ENCODE results near the gene MAST4. TPM values are rescaled to one million over a fixed set of nuclear protein-coding genes. Genes with fewer than 3 reads are reported as not detected.

Gene MAST4
- total RNA-seq, 1 donor from 2014 or later: 19.0 TPM

DNA sequence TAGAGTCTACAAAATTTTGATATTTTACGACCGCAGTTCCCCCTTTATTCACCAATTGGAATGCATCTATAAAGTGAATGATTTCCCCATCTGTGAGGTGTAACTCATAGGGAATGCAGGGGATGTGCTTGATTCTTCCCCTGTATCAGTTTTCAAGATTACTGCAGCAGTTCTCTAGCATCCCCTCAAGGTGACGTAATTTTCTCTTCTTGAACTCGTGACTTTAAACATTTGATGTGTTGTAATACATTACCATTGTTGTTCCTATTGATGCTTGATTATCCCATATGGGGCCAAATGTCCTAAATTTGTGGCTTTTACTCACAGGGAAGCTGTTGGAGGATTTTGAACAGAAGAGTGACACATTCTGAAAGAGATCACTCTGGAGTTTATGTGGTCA, 360.2 kb downstream of the MAST4 start:
- peaks cover 20% of the 10 kb centered on the region for H3K4me1 Mint-ChIP-seq (ENCODE audit: low read depth)
- H3K27me3 Mint-ChIP-seq (ENCODE audit: insufficient read depth): no peaks in the 10 kb centered on the region
- no peak overlapping the region for H3K4me3 Mint-ChIP-seq
- intact Hi-C loops (cut with micrococcal nuclease): no loop called here
- peaks cover 14% of the 10 kb centered on the region for H3K36me3 Mint-ChIP-seq (ENCODE audit: low read depth)
- no peak overlapping the region for H3K27ac Mint-ChIP-seq
- no peak for DNase-seq (ENCODE audit: low spot score)
- peaks cover 5% of the 10 kb centered on the region for H3K9me3 Mint-ChIP-seq

DNA sequence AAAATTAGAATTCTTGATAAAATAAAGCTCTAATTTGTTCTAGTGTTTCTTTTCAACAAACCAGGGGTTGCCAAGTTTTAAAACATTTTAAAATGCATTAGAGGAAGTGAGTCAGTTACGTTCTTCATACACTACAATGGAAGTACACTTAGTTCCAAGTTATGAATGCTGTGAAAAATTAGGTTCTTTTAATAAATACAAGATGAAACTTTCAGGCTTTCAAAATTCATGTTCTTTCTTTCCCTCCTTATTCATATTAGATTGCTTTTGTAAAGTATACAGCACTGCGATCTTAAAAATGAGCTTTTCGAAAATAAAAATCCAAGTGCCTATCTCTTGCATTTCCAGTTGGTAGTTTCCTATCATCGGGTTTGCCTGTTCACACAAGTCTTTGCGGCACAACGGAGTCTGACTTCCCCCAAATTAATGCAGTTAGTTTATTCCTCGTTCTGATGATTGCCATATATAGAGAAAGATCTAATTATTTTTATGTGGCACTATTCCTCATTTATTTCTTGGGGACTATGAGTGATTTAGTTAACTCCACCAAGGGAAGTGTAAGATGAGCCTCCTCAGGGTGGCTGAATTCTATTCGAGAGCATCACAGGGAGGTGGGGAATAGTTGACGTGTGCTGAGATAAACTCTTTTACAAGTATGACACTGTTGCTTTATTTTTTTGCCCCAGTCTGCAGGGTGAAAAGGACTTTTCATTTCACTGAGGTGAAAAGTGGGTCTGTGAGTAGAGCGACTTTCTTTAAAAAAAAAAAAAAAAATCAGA, 362.2 kb downstream of the MAST4 start:
- no peak overlapping the region for H3K4me3 Mint-ChIP-seq
- intact Hi-C loops (cut with micrococcal nuclease): no loop called here
- no peaks in the 10 kb centered on the region for H3K9me3 Mint-ChIP-seq
- no peak for DNase-seq (ENCODE audit: low spot score)
- no peaks in the 10 kb centered on the region for H3K27me3 Mint-ChIP-seq (ENCODE audit: insufficient read depth)
- no peak overlapping the region for H3K27ac Mint-ChIP-seq
- H3K36me3 Mint-ChIP-seq (ENCODE audit: low read depth): peaks cover 5% of the 10 kb centered on the region
- H3K4me1 Mint-ChIP-seq (ENCODE audit: low read depth): peaks cover 7% of the 10 kb centered on the region

DNA sequence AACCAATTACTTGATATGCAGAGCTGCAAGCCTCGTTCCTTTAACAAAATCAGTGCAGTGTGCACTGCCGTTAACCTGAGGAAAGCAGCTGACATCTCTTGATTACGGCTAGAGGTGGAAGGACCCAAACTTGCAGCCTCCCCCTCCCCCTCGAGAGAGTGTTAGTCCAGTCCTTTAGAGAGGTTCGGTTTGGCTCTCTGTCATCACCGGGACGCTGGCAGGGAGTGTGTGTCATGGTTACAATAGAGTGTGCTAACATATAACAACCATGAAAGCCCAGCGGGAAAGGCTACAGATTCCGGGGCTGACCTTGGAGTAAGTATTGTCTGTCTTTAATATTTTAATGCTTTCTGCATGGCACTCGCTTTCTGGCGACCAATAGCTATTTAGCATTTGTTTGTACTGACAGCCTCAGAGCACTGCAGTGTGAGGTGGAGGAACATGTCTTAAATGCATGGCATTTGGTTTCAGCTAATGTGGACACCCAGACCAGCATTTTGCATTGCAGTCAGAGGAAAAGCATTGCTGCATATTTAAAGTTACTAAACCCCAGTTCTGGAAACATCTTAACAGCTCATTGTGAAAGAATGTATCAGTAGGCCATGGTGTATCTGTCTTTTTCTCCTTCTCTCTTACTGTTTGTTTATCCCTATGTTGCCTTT, 362.9 kb downstream of the MAST4 start:
- peaks cover 6% of the 10 kb centered on the region for H3K36me3 Mint-ChIP-seq (ENCODE audit: low read depth)
- no peaks in the 10 kb centered on the region for H3K27me3 Mint-ChIP-seq (ENCODE audit: insufficient read depth)
- H3K4me1 Mint-ChIP-seq (ENCODE audit: low read depth): peaks cover 7% of the 10 kb centered on the region
- DNase-seq (ENCODE audit: low spot score): no peak
- intact Hi-C loops (cut with micrococcal nuclease): no loop called here
- no peak overlapping the region for H3K4me3 Mint-ChIP-seq
- H3K27ac Mint-ChIP-seq: no peak overlapping the region
- H3K9me3 Mint-ChIP-seq: no peaks in the 10 kb centered on the region

DNA sequence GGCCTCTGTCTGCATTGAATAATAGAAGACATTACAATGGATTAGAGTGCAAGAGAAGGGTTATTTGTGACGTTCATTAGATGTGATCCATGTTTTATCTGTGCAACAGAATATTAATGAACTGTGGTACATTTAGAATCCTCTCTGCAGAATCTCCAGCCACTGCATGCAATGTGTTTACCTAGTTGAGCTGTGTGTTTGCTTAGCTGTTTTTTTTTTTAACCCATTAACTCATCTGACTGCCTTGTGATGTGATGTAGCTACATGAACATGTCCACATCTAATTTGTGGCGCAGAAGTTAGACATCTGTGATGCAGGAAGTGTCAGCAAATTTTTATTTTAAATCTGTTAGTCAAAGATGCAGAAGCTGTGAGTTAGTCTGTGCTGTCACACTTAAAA, 363.5 kb downstream of the MAST4 start:
- intact Hi-C loops (cut with micrococcal nuclease): no loop called here
- Mint-ChIP-seq H3K27ac (no peak overlapping the region), H3K36me3 (ENCODE audit: low read depth) (peaks cover 6% of the 10 kb centered on the region), H3K27me3 (ENCODE audit: insufficient read depth) (no peaks in the 10 kb centered on the region), H3K9me3 (no peaks in the 10 kb centered on the region), H3K4me3 (no peak overlapping the region), H3K4me1 (ENCODE audit: low read depth) (peaks cover 7% of the 10 kb centered on the region)
- no peak for DNase-seq (ENCODE audit: low spot score)

DNA sequence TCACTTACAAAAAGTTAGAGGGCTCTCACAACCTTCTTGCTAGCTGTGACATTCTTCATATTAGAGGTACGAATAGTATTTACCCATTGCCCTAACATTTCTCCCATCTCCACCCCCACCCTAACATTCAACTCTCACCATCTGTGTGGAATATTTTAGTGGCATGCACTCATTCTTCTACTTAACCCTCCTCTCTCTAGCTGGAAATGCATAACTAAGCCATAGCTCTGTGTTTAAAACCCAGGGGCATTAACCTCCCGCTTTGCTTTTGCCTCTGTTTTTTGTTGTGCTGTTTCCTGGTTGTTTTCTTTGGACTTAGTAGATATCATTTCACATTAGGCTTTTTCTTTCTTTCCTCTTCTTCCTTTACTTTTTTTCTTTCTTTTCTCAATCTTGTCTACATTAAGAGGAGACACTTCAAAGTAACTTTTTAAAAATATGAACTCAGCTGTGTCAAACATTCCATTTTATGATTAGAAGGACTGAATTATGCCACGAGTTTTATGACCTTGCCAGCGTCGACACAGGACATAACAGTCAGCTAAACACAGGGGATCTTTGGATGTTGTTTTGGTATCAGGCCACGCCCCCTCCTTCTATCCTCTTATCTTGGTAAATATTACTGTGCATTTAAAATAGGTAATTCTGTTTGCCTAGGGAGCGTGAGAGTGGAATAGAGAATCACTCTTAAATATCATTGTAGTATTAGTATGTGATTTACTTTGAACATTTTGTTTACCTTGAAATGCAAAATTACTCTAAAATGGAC, 364.4 kb downstream of the MAST4 start:
- Mint-ChIP-seq H3K36me3 (ENCODE audit: low read depth) (peaks cover 7% of the 10 kb centered on the region), H3K27ac (no peak overlapping the region), H3K4me3 (no peak overlapping the region), H3K27me3 (ENCODE audit: insufficient read depth) (no peaks in the 10 kb centered on the region), H3K9me3 (no peaks in the 10 kb centered on the region), H3K4me1 (ENCODE audit: low read depth) (peaks cover 7% of the 10 kb centered on the region)
- intact Hi-C loops (cut with micrococcal nuclease): no loop called here
- DNase-seq (ENCODE audit: low spot score): no peak

DNA sequence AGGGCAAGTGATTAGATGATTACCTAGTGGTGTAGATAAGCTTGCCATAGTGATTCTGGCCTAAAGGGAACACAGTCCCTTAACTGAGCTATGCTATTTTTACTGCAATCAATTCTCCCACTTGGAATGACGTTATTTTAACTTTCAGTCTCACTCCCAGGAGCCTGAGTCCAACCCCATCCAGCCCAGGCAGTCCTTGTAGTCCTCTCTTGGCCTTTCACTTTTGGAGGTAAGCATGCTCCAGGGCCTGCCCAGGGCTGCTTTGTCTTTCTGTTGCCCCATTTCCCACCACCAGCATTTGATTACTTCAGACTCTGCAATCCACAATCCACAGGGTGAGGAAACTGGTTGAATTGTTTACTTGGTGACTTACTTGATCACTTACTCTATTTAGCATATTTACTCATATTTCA, 367.4 kb downstream of the MAST4 start:
- DNase-seq (ENCODE audit: low spot score): no peak
- intact Hi-C loops (cut with micrococcal nuclease): no loop called here
- Mint-ChIP-seq H3K36me3 (ENCODE audit: low read depth) (peaks cover 9% of the 10 kb centered on the region), H3K9me3 (no peaks in the 10 kb centered on the region), H3K27ac (no peak overlapping the region), H3K27me3 (ENCODE audit: insufficient read depth) (peaks cover 1% of the 10 kb centered on the region), H3K4me1 (ENCODE audit: low read depth) (peaks cover 7% of the 10 kb centered on the region), H3K4me3 (no peak overlapping the region)

DNA sequence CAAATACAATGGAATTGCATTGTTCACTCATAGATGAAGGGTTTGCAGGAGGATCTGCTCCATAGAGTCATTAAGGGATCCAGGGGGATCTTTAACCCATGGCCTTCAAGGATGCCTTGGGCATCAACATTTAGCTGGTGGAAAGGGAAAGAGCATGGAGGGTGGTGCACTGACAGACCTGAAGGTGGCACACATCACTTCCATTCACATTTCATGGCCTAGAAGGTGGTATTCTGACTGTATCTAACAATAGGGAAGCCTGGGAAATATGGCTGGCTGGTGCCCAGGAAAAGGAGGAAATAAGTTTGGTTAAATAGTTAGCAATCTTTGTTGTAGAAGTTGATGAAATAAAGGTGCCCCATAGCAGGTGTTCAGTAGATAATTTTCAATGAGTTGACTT, 370.2 kb downstream of the MAST4 start:
- DNase-seq (ENCODE audit: low spot score): no peak
- Mint-ChIP-seq H3K36me3 (ENCODE audit: low read depth) (peaks cover 9% of the 10 kb centered on the region), H3K4me1 (ENCODE audit: low read depth) (no peaks in the 10 kb centered on the region), H3K27me3 (ENCODE audit: insufficient read depth) (peaks cover 1% of the 10 kb centered on the region), H3K27ac (no peak overlapping the region), H3K9me3 (no peaks in the 10 kb centered on the region), H3K4me3 (no peak overlapping the region)
- intact Hi-C loops (cut with micrococcal nuclease): no loop called here

DNA sequence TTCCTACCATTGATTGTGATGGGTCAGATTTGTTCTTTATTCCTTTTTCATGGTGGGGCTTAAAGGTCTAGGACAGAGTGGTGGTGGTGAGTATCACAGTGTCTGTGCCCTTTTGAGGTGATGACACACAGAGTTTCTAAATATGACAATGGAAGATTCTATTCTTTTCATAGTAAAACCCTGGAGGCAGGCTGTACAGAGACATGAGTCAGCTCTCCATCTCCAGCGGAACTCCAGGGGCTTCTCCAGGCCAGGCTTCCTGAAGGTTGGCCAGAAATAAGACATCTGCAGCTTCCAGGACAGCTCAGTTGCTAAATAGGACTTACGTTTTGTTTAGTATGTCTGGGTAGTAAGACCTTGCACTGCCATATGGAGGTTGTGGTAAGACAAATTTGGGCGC, 370.9 kb downstream of the MAST4 start:
- no peaks in the 10 kb centered on the region for H3K9me3 Mint-ChIP-seq
- H3K36me3 Mint-ChIP-seq (ENCODE audit: low read depth): peaks cover 9% of the 10 kb centered on the region
- DNase-seq (ENCODE audit: low spot score): no peak
- no peak overlapping the region for H3K27ac Mint-ChIP-seq
- peaks cover 1% of the 10 kb centered on the region for H3K27me3 Mint-ChIP-seq (ENCODE audit: insufficient read depth)
- intact Hi-C loops (cut with micrococcal nuclease): no loop called here
- no peaks in the 10 kb centered on the region for H3K4me1 Mint-ChIP-seq (ENCODE audit: low read depth)
- no peak overlapping the region for H3K4me3 Mint-ChIP-seq

DNA sequence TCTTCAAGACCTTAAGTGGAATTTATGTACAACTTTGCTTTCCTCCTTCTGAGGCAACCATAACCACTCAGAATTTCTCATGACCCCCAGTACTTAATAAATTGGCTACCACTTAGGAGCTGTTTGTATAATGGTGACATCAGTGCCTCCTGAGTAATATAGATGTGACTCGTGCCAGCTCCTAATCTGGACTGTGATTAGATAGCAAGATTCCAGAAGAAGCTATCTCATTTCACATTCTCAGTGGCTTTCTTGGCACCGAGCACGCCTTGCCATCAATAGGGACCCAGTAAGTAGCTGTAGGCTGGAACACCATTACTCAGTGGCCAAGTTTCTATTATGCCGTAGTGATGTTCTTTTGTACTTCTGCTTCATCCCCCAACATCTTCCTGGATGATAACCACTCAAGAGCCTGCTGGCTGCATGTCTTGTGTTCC, 371.7 kb downstream of the MAST4 start:
- intact Hi-C loops (cut with micrococcal nuclease): no loop called here
- Mint-ChIP-seq H3K27ac (no peak overlapping the region), H3K36me3 (ENCODE audit: low read depth) (peaks cover 10% of the 10 kb centered on the region), H3K4me1 (ENCODE audit: low read depth) (no peaks in the 10 kb centered on the region), H3K9me3 (no peaks in the 10 kb centered on the region), H3K4me3 (no peak overlapping the region), H3K27me3 (ENCODE audit: insufficient read depth) (peaks cover 1% of the 10 kb centered on the region)
- no peak for DNase-seq (ENCODE audit: low spot score)

DNA sequence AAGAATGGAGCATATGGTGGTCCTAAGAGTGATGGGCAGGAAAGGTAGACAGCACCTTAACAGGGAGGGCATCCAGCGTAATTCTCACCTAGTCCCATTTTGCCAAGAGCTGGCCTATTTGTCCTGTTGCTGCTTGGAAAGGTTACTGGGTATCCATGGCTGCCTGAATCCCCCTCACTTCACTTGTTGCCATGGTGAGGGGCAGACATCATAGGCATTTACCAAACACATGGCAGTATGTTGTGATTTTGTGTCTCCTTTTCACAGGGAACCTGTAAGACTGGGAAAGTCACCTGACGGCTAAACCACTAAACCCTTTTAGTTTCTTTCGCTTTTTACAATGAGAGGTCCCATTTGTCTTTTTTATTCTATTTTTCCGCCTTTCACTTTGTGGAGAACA, 373.3 kb downstream of the MAST4 start:
- H3K36me3 Mint-ChIP-seq (ENCODE audit: low read depth): peaks cover 11% of the 10 kb centered on the region
- no peaks in the 10 kb centered on the region for H3K9me3 Mint-ChIP-seq
- H3K27ac Mint-ChIP-seq: no peak overlapping the region
- no peak for DNase-seq (ENCODE audit: low spot score)
- peaks cover 1% of the 10 kb centered on the region for H3K27me3 Mint-ChIP-seq (ENCODE audit: insufficient read depth)
- H3K4me3 Mint-ChIP-seq: no peak overlapping the region
- intact Hi-C loops (cut with micrococcal nuclease): no loop called here
- no peaks in the 10 kb centered on the region for H3K4me1 Mint-ChIP-seq (ENCODE audit: low read depth)

DNA sequence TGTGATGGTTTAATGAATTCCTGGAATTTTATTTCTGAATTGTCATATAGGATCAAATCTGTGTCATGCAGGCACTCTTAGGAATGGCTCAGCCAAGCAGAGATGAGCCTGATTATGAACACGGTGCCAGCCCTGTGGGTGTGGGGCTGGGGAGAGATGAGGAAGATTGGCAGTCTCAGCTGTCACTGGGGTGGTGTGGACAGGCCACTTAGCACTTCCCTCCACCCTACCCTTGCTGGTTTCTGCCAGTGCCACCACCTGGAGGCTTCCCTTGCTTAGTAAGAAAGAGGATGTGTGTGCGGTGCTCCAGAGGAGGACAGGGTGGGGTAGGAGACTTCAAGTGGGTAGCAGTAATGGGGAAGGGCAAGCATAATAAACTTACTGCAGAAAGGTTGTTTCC, 373.8 kb downstream of the MAST4 start:
- Mint-ChIP-seq H3K27ac (no peak overlapping the region), H3K27me3 (ENCODE audit: insufficient read depth) (peaks cover 1% of the 10 kb centered on the region), H3K9me3 (no peaks in the 10 kb centered on the region), H3K36me3 (ENCODE audit: low read depth) (peaks cover 11% of the 10 kb centered on the region), H3K4me1 (ENCODE audit: low read depth) (no peaks in the 10 kb centered on the region), H3K4me3 (no peak overlapping the region)
- intact Hi-C loops (cut with micrococcal nuclease): no loop called here
- no peak for DNase-seq (ENCODE audit: low spot score)

DNA sequence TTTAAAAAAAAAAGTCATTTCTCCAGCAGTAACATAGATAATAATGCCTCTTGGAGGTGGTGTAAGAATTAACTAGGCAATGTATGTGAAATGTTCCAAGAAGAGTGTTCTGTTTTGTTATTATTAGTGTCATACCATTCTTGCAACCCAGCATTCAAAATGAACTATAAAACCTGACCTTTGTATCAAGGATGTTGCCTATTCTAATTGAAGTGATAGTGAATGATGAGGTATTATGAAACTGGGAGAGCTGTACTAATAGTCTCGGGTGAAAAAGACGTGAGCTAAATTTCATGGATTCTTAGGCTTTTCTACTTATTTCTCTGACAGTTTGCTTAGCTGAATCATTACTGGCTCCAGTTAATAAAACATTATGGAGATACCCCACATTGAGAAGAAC, 375.8 kb downstream of the MAST4 start:
- Mint-ChIP-seq H3K27ac (no peak overlapping the region), H3K27me3 (ENCODE audit: insufficient read depth) (no peaks in the 10 kb centered on the region), H3K4me1 (ENCODE audit: low read depth) (peaks cover 4% of the 10 kb centered on the region), H3K9me3 (no peaks in the 10 kb centered on the region), H3K4me3 (no peak overlapping the region), H3K36me3 (ENCODE audit: low read depth) (peaks cover 13% of the 10 kb centered on the region)
- DNase-seq (ENCODE audit: low spot score): no peak
- intact Hi-C loops (cut with micrococcal nuclease): no loop called here

DNA sequence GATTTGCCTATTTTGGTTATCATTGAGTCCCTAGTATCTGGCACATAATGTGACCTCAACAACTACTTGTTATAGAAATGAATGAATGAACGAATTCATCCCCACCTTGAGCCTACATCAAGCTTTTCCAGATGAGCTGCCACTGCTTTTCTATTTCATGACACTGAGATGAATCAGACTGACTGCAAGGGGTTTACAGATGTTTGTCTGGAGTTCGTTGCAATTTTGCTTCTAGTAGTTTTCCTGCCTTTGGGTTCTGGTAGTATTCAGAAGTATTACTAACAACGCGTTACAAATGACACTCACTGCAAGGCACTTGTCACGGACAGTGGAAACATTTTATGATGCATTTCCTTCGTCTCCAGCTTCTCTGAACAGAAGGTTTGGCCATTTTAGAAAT, 378.1 kb downstream of the MAST4 start:
- H3K27me3 Mint-ChIP-seq (ENCODE audit: insufficient read depth): no peaks in the 10 kb centered on the region
- no peak overlapping the region for H3K4me3 Mint-ChIP-seq
- intact Hi-C loops (cut with micrococcal nuclease): no loop called here
- no peak overlapping the region for H3K27ac Mint-ChIP-seq
- peaks cover 13% of the 10 kb centered on the region for H3K36me3 Mint-ChIP-seq (ENCODE audit: low read depth)
- no peaks in the 10 kb centered on the region for H3K9me3 Mint-ChIP-seq
- peaks cover 11% of the 10 kb centered on the region for H3K4me1 Mint-ChIP-seq (ENCODE audit: low read depth)
- DNase-seq (ENCODE audit: low spot score): no peak
